ENCODE data around the gene TMEM117. TPM values are rescaled to one million over a fixed set of nuclear protein-coding genes. Genes with fewer than 3 reads are reported as not detected.

The TMEM117 gene
- total RNA-seq, 1 donor from 2014 or later, result 13.1 TPM

GRCh38 chr12:44100264-44100663, 264.4 kb downstream of the TMEM117 start:
- Histone ChIP-seq H3K4me2 (ENCODE audit: low read length) (no peak overlapping the region), H3K27ac (ENCODE audit: low read depth, low read length) (no peak overlapping the region), H4K20me1 (ENCODE audit: insufficient read depth, low read length) (no peaks in the 10 kb centered on the region), H3K79me2 (ENCODE audit: insufficient read depth, low read length) (no peaks in the 10 kb centered on the region), H3K36me3 (ENCODE audit: insufficient read depth, low read length) (no peaks in the 10 kb centered on the region), H2AFZ (ENCODE audit: low read depth, low read length) (no peak overlapping the region), H3K9me3 (ENCODE audit: insufficient read depth, low read depth, low read length) (no peaks in the 10 kb centered on the region), H3K27me3 (ENCODE audit: insufficient read depth, low read length) (no peaks in the 10 kb centered on the region), H3K9ac (ENCODE audit: low read length) (no peak overlapping the region), H3K4me1 (ENCODE audit: insufficient read depth, low read length) (no peaks in the 10 kb centered on the region), H3K4me3 (ENCODE audit: insufficient read depth, low read depth, low read length) (no peak overlapping the region)
- Mint-ChIP-seq H3K27ac (ENCODE audit: unreplicated experiment) (no peak overlapping the region), H3K27me3 (ENCODE audit: low read depth, unreplicated experiment) (no peaks in the 10 kb centered on the region), H3K4me3 (ENCODE audit: unreplicated experiment) (no peak overlapping the region), H3K4me1 (ENCODE audit: low read depth, unreplicated experiment) (no peaks in the 10 kb centered on the region), H3K9me3 (ENCODE audit: unreplicated experiment) (no peaks in the 10 kb centered on the region), H3K36me3 (ENCODE audit: low read depth, unreplicated experiment) (no peaks in the 10 kb centered on the region)
- no peak for TF ChIP-seq EZH2 (IDR thresholded peaks at IDR 0.05; ENCODE audit: insufficient read depth, low read length)
- TF ChIP-seq CTCF (IDR thresholded peaks at IDR 0.05; ENCODE audit: insufficient read depth, low read depth, low read length), result no peak
- no peak for FAIRE-seq
- no peak for DNase-seq (ENCODE audit: low read depth)

- Histone ChIP-seq H3K27ac (ENCODE audit: low read depth, low read length) (no peak overlapping the region), H3K79me2 (ENCODE audit: insufficient read depth, low read length) (no peaks in the 10 kb centered on the region), H3K4me1 (ENCODE audit: insufficient read depth, low read length) (no peaks in the 10 kb centered on the region), H3K36me3 (ENCODE audit: insufficient read depth, low read length) (no peaks in the 10 kb centered on the region), H4K20me1 (ENCODE audit: insufficient read depth, low read length) (no peaks in the 10 kb centered on the region), H3K4me2 (ENCODE audit: low read length) (no peak overlapping the region), H3K4me3 (ENCODE audit: insufficient read depth, low read depth, low read length) (no peak overlapping the region), H3K9ac (ENCODE audit: low read length) (no peak overlapping the region), H3K9me3 (ENCODE audit: insufficient read depth, low read depth, low read length) (no peaks in the 10 kb centered on the region), H3K27me3 (ENCODE audit: insufficient read depth, low read length) (no peaks in the 10 kb centered on the region), H2AFZ (ENCODE audit: low read depth, low read length) (no peak overlapping the region)
- Mint-ChIP-seq H3K36me3 (ENCODE audit: low read depth, unreplicated experiment) (no peaks in the 10 kb centered on the region), H3K27me3 (ENCODE audit: low read depth, unreplicated experiment) (no peaks in the 10 kb centered on the region), H3K27ac (ENCODE audit: unreplicated experiment) (no peak overlapping the region), H3K9me3 (ENCODE audit: unreplicated experiment) (no peaks in the 10 kb centered on the region), H3K4me1 (ENCODE audit: low read depth, unreplicated experiment) (no peaks in the 10 kb centered on the region), H3K4me3 (ENCODE audit: unreplicated experiment) (no peak overlapping the region)
- DNase-seq (ENCODE audit: low read depth) (no peak), FAIRE-seq (no peak)
- TF ChIP-seq CTCF (IDR thresholded peaks at IDR 0.05; ENCODE audit: insufficient read depth, low read depth, low read length) (no peak), EZH2 (IDR thresholded peaks at IDR 0.05; ENCODE audit: insufficient read depth, low read length) (no peak)
Observed at GRCh38 chr12:44101475-44101874, 265.6 kb downstream of the TMEM117 start.

GRCh38 chr12:44114906-44115305, 279.0 kb downstream of the TMEM117 start:
- no peak overlapping the region for H3K4me2 ChIP-seq (ENCODE audit: low read length)
- H4K20me1 ChIP-seq (ENCODE audit: insufficient read depth, low read length), result no peaks in the 10 kb centered on the region
- no peak overlapping the region for H3K9ac ChIP-seq (ENCODE audit: low read length)
- H3K9me3 ChIP-seq (ENCODE audit: insufficient read depth, low read depth, low read length), result no peaks in the 10 kb centered on the region
- no peak for TF ChIP-seq EZH2 (IDR thresholded peaks at IDR 0.05; ENCODE audit: insufficient read depth, low read length)
- TF ChIP-seq CTCF (IDR thresholded peaks at IDR 0.05; ENCODE audit: insufficient read depth, low read depth, low read length), result no peak
- no peaks in the 10 kb centered on the region for H3K79me2 ChIP-seq (ENCODE audit: insufficient read depth, low read length)
- no peaks in the 10 kb centered on the region for H3K4me1 Mint-ChIP-seq (ENCODE audit: low read depth, unreplicated experiment)
- H3K4me1 ChIP-seq (ENCODE audit: insufficient read depth, low read length), result no peaks in the 10 kb centered on the region
- H2AFZ ChIP-seq (ENCODE audit: low read depth, low read length), result no peak overlapping the region
- DNase-seq (ENCODE audit: low read depth), result no peak
- H3K27ac ChIP-seq (ENCODE audit: low read depth, low read length), result no peak overlapping the region
- no peaks in the 10 kb centered on the region for H3K27me3 Mint-ChIP-seq (ENCODE audit: low read depth, unreplicated experiment)
- no peak for FAIRE-seq
- H3K27ac Mint-ChIP-seq (ENCODE audit: unreplicated experiment), result no peak overlapping the region
- no peaks in the 10 kb centered on the region for H3K36me3 Mint-ChIP-seq (ENCODE audit: low read depth, unreplicated experiment)
- no peaks in the 10 kb centered on the region for H3K9me3 Mint-ChIP-seq (ENCODE audit: unreplicated experiment)
- H3K27me3 ChIP-seq (ENCODE audit: insufficient read depth, low read length), result no peaks in the 10 kb centered on the region
- H3K4me3 ChIP-seq (ENCODE audit: insufficient read depth, low read depth, low read length), result no peak overlapping the region
- H3K4me3 Mint-ChIP-seq (ENCODE audit: unreplicated experiment), result no peak overlapping the region
- no peaks in the 10 kb centered on the region for H3K36me3 ChIP-seq (ENCODE audit: insufficient read depth, low read length)
